Measurements from ENCODE around the gene VAMP4.
A peak's percentile ranks its signal among the peaks of the same experiment; 100 is the strongest.

The VAMP4 gene

GRCh38 chr1:171741872-171742576 is at the start of gene VAMP4:
TSS of gene VAMP4 (minus strand) at chr1:171742065. CDS start at chr1:171738414, 3,651 bp downstream.
- peak; percentile 86 for DNase-seq (ENCODE audit: low spot score)

- DNase-seq (ENCODE audit: low spot score) = no peak
Observed at GRCh38 chr1:171790318-171790717, 48.5 kb upstream of the VAMP4 start.

GRCh38 chr1:171788696-171789095 is 46.8 kb upstream of the VAMP4 start:
- no peak for DNase-seq (ENCODE audit: low spot score)

- DNase-seq (ENCODE audit: low spot score) = no peak
Observed at GRCh38 chr1:171787686-171788480, 46.0 kb upstream of the VAMP4 start.

GRCh38 chr1:171786534-171786933 is 44.7 kb upstream of the VAMP4 start:
- DNase-seq (ENCODE audit: low spot score) = no peak

GRCh38 chr1:171785766-171786165 is 43.9 kb upstream of the VAMP4 start:
- no peak for DNase-seq (ENCODE audit: low spot score)

GRCh38 chr1:171784784-171785183 is 42.9 kb upstream of the VAMP4 start:
- DNase-seq (ENCODE audit: low spot score) = no peak

GRCh38 chr1:171783816-171784530 is 42.1 kb upstream of the VAMP4 start:
- no peak for DNase-seq (ENCODE audit: low spot score)

GRCh38 chr1:171781176-171781875 is 39.5 kb upstream of the VAMP4 start, which contains the start of gene METTL13:
TSS of gene METTL13 (plus strand) at chr1:171781660. CDS start at chr1:171781968, 308 bp downstream.
- DNase-seq (ENCODE audit: low spot score) = peak; percentile 99

GRCh38 chr1:171780583-171781175 is 38.8 kb upstream of the VAMP4 start:
- DNase-seq (ENCODE audit: low spot score) = no peak

GRCh38 chr1:171772312-171772711 is 30.4 kb upstream of the VAMP4 start:
- DNase-seq (ENCODE audit: low spot score) = no peak

- DNase-seq (ENCODE audit: low spot score) = no peak
Observed at GRCh38 chr1:171769754-171770153, 27.9 kb upstream of the VAMP4 start.

GRCh38 chr1:171769171-171769570 is 27.3 kb upstream of the VAMP4 start:
- no peak for DNase-seq (ENCODE audit: low spot score)

- DNase-seq (ENCODE audit: low spot score) = no peak
Observed at GRCh38 chr1:171763764-171764163, 21.9 kb upstream of the VAMP4 start.

- no peak for DNase-seq (ENCODE audit: low spot score)
Observed at GRCh38 chr1:171762143-171762563, 20.3 kb upstream of the VAMP4 start.

GRCh38 chr1:171758011-171758410 is 16.1 kb upstream of the VAMP4 start:
- DNase-seq (ENCODE audit: low spot score) = no peak

- no peak for DNase-seq (ENCODE audit: low spot score)
Observed at GRCh38 chr1:171756856-171757255, 15.0 kb upstream of the VAMP4 start.

GRCh38 chr1:171754971-171755370 is 13.1 kb upstream of the VAMP4 start:
- DNase-seq (ENCODE audit: low spot score) = no peak

- no peak for DNase-seq (ENCODE audit: low spot score)
Observed at GRCh38 chr1:171754353-171754705, 12.5 kb upstream of the VAMP4 start.

- no peak for DNase-seq (ENCODE audit: low spot score)
Observed at GRCh38 chr1:171753685-171754352, 12.0 kb upstream of the VAMP4 start.

GRCh38 chr1:171753182-171753581 is 11.3 kb upstream of the VAMP4 start:
- no peak for DNase-seq (ENCODE audit: low spot score)
